Stimulated activated naive CD4-positive, alpha-beta T cell treated with Interleukin-2 at 50 U/mL for 16 hours (primary cell): Measurements from ENCODE around the gene TRAPPC6A.

ENCODE experiments used
- DNase-seq: peaks from one replicate; lab custom pipeline; 2025; lab: John Stamatoyannopoulos, UW

Gene TRAPPC6A

GRCh38 chr19:45163751-45164460, 14.1 kb downstream of the TRAPPC6A start:
- no peak for DNase-seq

GRCh38 chr19:45163156-45163555, 14.9 kb downstream of the TRAPPC6A start:
- no peak for DNase-seq

GRCh38 chr19:45162608-45163143, 15.4 kb downstream of the TRAPPC6A start:
- no peak for DNase-seq

- DNase-seq = no peak
Measured at GRCh38 chr19:45161738-45162607, 16.1 kb downstream of the TRAPPC6A start.

DNA sequence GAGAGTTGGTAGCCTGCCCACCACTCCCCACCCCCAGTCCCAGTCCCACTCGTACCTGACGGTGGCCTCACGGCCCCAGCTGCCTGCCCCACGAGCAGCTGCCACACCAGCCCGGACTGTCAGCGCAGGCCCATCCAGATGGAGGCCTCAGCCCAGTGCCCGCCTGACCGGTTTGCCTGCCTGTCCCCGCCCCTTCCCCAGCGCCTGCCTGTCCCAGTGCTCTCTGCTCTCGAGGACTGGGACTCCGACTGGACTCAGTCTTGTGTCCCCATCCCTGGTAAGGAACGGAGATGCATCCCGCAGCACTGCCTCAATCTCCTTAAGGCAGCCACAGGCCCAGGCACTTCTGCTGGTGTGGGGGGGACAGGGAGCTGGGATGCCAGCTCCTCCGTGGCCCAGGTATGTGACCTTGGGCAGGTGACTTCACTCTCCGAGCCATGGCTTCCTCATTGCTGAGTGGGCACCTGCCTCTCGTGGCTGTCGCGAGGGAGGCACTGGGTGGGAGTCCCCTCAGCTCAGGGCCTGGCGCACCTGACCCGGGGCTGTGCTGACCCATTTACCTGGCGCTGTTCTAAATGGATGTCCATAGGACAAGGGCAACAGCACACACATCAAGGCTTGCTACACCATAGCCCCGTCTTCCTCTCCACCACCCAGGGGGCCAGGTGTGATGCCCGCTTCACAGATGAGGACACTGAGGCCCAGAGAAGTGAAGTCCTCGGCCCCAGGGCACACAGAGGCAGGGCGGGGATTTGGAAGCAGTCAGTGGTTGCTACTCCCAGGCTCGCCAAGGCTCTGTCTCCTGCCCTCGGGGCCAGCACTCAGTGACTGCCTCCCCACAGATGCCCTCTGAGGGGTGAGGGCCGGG, 16.9 kb downstream of the TRAPPC6A start, which contains the start of gene NKPD1:
TSS of gene NKPD1 (minus strand) at position 113 of the 868 bp plus-strand sequence. CDS start 832 bp downstream, outside the sequence.
- DNase-seq = no peak

- no peak for DNase-seq
Measured at GRCh38 chr19:45159971-45160324, 18.1 kb downstream of the TRAPPC6A start.

GRCh38 chr19:45159210-45159970, 18.6 kb downstream of the TRAPPC6A start:
- DNase-seq = no peak

GRCh38 chr19:45158503-45159209, 19.4 kb downstream of the TRAPPC6A start:
- DNase-seq = no peak

DNA sequence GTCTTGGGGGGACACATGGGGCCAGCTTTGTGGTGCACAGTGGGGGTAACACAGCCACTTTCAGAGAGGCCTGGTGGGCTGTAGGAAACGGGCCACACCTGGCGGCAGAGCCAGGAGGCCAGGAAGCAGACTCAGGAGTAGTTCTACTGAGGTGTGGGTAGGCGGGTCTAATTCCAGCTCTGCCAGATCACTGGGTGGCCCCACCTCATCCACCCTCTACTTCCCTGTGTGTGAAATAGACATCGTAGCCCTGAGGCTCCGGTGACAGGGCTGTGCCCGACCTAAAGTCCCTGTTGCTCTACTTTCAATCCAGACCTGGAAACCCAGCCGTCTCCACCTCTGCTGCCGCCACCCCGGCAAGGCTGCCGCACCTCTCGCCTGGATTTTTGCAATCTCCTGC, 21.3 kb downstream of the TRAPPC6A start:
- no peak for DNase-seq

DNA sequence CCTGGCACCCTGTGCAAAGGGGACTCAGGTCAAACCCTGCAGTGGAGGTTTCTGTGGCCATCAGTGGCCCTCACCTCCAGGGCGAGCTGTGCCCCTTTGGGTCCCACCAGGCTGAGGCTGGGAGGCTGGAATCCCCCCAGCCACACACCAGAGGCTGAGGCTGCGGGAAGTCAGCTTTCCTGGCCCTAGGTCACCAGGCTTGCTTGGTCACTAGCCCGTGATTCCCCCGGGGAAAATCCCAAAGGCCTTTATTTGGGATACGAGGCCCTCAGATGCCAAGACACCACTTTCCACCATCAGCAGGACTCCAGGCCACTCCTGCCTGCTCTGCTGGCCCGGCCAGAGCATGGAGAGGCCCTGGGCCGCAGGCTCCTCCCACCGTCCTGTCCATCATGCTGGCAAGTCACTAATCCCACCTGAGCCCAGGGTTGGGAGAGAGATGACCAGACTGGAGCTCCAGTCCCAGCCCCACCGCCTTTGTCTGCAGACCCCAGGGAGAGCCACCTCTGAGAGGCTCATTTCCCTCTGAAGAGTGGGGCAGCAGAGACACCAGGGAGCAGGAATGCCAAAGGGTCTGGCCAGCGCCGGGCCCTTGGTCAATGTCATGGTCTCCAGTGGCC, 21.9 kb downstream of the TRAPPC6A start:
- DNase-seq = no peak

GRCh38 chr19:45154064-45154827, 23.8 kb downstream of the TRAPPC6A start:
- DNase-seq = no peak

DNA sequence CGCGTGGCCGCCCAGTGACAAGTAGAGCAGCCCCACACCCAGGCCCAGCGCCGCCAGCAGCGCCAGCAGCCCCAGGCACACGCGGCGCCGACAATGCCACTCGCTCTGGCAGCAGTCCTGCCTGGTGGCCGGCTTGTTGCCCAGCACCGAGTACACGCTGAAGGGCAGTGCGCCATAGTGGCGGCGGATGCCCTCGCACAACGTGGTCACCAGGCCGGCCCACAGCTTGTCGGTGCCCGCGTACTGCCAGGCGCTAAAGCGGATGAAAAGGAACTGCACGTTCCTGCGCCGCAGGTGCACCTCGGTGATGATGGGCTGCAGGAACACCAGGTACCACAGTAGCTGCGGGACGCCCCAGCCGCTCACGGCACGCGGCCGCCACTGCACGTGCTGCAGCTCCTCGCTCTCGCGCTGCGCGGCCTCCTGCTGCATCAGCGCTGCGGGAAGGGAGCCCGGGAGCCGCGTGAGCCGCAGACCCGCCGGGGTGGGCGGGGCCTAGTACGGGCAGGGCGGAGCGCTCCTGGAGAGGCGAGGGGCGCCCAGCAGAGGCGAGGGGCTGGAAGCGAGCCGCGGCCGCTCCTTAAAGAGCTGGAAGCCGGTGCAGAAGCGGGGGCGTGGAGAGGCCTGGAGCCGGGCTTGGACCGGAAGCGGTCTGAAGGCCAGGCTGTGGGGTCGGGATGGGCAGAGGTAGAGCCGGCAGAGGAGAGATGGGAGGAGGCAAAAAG, 24.5 kb downstream of the TRAPPC6A start:
- DNase-seq = peak; percentile 17

- DNase-seq = peak; percentile 20
Measured at GRCh38 chr19:45152504-45153338, 25.3 kb downstream of the TRAPPC6A start.

- no peak for DNase-seq
Measured at GRCh38 chr19:45151821-45152503, 26.1 kb downstream of the TRAPPC6A start.

- DNase-seq = no peak
Measured at GRCh38 chr19:45151320-45151719, 26.7 kb downstream of the TRAPPC6A start.

DNA sequence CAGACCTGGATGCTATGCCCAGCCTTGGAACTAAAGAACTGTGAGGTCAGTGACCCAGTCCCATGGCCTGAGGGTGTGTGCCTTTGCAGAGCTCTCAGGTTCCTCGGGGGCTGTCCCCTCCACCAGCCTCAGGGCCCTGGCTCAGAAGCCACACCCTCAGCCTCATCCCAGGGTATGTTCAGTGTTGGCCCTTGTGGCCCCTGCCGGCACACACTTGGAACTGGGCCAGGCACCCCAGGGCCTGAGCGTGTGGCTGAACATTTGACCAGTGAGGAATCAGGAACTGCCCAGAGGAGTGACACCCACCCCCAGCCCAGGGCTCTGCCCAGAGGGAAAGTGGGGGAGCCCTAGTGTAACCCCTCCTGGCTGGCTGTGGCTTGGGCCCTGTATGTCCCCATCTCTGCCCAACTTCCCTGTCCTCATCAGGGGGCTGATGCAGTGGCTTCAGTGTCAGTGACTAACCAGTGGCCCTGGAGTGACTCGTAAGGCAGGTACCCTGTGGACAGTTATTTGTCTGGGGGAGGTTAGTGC, 27.2 kb downstream of the TRAPPC6A start:
- no peak for DNase-seq

DNA sequence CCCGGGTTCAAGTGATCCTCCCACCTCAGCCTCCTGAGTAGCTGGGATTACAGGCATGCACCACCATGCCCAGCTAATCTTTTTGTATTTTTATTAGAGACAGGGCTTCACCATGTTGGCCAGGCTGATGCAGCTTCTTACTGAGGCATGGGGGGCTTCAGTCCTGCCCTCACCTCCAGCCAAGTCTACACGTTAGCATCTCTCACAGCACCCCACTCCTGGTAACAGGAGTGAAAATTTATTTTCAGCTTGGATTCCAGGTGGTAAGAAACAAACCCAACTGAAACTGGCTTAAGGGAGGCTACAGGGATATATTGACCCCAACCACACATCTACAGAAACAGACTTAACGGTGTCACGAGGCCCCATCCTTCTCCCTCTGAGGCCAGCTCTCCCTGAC, 27.9 kb downstream of the TRAPPC6A start:
- DNase-seq = no peak
